A673 (cell line): ENCODE results near the gene SCAP.

Source experiments
- EZH2 ChIP-seq: fragments of 200-600 bp; sonication (generic); IDR thresholded peaks from 2 replicates; pipeline ENCODE4 v1.6.1; 2017; ENCODE audit warnings: borderline replicate concordance, low read depth, mild to moderate bottlenecking, mixed read lengths, antibody characterized with exemption, low read length; ENCODE audit not compliant: poor library complexity, severe bottlenecking
- TF ChIP-seq, protein P1 (sequence below): fragments of 300-800, 200-600 bp; sonication (generic); conservative IDR thresholded peaks from 2 replicates; pipeline ENCODE4 v1.5.1; 2017; ENCODE audit warnings: low read depth, mild to moderate bottlenecking, antibody characterized with exemption, low read length, moderate library complexity, mixed read lengths

DNA sequence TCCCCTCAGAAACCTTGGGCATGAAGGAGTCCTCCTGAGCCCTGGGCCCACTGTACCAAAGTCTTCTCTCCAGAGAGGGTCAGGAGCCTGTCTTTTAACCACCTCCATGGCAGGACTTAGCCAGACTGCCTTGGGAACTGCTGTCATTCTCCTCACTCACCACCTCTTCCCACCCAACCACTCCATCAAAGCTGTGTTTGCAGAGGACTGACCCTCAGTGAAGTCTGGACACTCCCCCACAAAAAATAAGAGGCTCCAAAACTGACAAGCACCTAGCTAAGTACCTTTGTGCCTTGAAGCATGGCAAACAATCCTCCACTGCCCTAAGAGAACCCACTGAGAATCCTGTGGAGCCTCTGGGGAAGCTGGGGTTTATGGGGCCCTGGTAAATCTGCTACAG, 2.3 kb upstream of the SCAP start:
- TF ChIP-seq, protein P1, sequence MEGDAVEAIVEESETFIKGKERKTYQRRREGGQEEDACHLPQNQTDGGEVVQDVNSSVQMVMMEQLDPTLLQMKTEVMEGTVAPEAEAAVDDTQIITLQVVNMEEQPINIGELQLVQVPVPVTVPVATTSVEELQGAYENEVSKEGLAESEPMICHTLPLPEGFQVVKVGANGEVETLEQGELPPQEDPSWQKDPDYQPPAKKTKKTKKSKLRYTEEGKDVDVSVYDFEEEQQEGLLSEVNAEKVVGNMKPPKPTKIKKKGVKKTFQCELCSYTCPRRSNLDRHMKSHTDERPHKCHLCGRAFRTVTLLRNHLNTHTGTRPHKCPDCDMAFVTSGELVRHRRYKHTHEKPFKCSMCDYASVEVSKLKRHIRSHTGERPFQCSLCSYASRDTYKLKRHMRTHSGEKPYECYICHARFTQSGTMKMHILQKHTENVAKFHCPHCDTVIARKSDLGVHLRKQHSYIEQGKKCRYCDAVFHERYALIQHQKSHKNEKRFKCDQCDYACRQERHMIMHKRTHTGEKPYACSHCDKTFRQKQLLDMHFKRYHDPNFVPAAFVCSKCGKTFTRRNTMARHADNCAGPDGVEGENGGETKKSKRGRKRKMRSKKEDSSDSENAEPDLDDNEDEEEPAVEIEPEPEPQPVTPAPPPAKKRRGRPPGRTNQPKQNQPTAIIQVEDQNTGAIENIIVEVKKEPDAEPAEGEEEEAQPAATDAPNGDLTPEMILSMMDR: no peak
- no peak for TF ChIP-seq EZH2
